AG08395 (cell line): ENCODE data around the gene CHST1.

Experiments
- DNase-seq: peaks from one replicate; pipeline ENCODE4 v3.0.0; 2012; ENCODE audit warnings: mixed read lengths, low spot score

Gene CHST1

DNA sequence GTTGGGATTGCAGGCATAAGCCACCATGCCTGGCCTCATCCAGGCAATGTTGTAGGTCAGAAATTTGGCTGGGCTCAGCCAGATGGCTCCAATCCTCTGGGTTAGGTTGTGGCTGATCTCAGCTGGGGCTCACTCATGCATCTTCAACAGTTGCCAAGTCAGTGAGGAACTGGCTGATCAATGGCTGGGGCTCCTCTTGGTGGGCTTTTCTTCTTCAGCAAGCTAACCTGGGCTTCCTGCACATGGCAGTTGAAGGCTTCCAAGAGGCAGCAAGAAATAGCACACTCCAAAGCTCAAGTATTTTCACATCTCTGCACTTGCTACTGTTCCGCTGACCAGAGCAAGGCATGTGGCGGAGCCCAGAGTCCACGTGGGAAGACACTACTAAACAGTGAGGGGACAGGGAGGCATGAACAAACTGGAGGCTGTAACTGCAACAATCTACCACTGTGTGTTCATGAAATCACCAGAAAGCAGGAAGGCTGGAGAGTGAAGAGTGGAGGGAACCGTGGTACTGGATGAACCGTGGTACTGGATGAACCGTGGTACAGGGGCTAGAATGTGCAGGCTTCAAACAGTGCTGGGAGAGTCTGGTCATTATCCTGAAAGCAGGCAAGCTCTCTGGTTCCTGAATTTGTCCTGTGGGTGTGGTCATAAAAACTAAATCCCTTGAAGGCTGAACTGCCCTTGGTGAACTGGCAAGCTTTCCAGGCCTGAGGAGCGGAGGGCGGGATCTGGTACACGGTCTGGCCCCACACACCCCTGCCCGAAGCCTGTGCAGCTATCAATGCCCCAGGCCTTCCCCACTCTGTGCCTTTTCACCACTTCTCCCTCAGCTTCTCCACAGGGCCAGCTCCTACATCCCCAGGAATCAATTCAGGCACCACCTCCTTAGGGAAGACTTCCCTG is 20.2 kb downstream of the CHST1 start:
- DNase-seq, result no peak

DNA sequence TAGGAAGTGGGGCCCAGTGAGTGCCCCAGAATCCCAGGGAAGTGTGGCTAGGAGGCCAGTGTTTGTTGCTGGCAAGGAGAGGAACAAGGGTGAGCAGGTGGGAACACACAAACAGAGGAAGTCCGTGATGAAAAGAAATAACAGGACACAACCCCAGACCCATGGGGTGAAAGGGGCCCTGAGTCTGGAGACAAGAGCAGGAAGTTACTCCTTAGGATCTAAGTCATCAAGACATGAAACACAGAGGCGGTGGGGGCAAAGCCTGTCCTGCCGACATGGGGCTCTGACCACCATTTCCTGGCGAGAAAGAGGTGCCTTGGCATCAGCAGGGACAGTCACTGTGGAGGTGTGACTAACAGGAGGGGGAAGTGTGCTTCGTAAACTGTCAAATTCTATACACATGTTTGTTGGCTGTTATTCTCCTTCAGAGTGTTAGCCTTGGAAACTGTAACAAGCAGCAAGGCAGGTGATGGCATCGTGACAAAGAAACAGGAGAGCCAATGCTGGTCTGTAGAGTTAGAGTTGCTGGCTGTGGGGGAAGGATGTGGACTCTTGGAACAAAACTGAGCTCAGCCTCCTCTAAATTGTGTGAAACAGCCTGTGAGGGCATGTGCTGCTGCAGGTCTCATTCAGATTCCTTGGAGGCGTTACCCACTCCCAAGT is 21.7 kb downstream of the CHST1 start:
- DNase-seq, result no peak

DNA sequence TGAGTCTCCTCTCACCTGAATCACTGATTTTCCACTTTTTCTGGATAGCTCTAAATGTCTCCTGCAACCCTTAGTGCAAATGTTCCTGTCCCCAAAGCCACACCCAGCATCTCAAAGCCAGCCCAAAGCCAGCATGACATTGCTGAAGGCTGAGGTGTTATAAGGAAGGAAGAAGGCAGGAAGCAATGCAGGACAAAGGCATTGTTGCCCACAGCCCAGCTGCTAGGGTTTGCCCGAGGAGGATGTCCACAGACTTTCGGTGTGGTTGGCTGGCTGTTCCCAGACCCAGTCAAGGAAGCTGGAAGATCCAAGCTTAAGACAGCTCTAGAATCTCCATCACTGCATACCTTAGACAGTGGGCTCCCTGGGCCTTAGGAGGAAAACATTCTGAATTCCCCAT is 23.5 kb downstream of the CHST1 start:
- no peak for DNase-seq

GRCh38 chr11:45638051-45638450 is 27.4 kb downstream of the CHST1 start:
- DNase-seq, result no peak

DNA sequence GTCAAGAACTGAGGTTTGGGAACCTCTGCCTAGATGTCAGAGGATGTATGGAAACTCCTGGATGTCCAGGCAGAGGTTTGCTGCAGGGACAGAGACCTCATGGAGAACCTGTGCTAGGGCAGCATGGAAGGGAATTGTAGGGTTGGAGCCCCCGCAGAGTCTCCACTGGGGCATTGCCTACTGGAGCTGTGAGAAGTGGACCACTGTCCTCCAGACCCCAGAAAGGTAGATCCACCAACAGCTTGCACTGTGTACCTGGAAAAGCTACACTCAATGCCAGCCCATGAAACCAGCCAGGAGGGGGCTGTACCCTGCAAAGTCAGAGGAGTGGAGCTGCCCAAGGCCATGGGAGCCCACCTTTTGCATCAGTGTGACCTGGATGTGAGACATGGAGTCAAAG is 29.5 kb downstream of the CHST1 start:
- DNase-seq, result no peak

- no peak for DNase-seq
These were observed 39.8 kb downstream of the CHST1 start for GRCh38 chr11:45625611-45626010.

DNA sequence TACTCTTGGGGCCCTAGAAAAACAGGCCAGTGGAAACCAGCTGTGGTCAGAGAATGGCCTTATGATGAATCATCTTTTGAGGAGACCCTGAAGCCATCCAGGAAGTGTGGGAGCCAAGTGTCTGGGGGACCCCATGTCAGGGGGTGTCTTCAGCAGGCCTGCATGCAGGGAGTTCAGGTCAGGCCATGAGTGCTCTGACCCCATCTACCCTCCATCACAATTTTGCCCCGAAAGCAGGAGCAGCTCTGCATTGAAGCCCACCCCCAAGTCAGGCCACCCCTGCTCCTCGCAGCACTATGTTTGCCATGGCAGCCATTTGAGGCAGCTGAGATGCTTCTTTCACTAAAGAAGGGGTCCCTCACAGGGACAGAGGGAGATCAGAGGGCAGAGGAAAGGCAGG is 41.3 kb downstream of the CHST1 start:
- no peak for DNase-seq

GRCh38 chr11:45622861-45623260 is 42.6 kb downstream of the CHST1 start:
- no peak for DNase-seq

DNA sequence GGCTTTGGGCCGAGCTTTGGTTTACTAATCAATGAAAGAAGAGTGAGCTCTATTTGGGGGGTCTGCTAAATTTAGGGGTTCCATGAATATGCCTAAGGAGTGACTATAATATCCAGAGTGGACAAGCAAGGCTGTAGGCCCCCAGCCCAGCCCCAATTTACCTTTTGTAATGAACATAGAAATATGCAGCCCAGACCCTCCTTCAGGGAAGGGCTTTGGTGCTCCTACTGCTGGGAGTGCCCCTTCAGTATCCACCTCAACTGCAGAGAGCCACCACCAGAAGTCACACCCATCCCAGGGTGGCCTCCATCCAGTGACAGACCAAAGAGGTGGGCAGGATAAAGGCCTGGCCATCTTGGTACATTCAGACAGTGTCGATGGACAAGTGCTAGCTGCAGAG is 43.1 kb downstream of the CHST1 start:
- DNase-seq, result no peak

GRCh38 chr11:45621588-45621987 is 43.8 kb downstream of the CHST1 start:
- no peak for DNase-seq

- DNase-seq, result no peak
These were observed 45.2 kb downstream of the CHST1 start for GRCh38 chr11:45620243-45620642.

GRCh38 chr11:45618897-45619296 is 46.5 kb downstream of the CHST1 start:
- DNase-seq, result no peak

- DNase-seq, result no peak
These were observed 47.4 kb downstream of the CHST1 start for GRCh38 chr11:45617871-45618601.

- DNase-seq, result no peak
These were observed 48.4 kb downstream of the CHST1 start for GRCh38 chr11:45616802-45617549.

DNA sequence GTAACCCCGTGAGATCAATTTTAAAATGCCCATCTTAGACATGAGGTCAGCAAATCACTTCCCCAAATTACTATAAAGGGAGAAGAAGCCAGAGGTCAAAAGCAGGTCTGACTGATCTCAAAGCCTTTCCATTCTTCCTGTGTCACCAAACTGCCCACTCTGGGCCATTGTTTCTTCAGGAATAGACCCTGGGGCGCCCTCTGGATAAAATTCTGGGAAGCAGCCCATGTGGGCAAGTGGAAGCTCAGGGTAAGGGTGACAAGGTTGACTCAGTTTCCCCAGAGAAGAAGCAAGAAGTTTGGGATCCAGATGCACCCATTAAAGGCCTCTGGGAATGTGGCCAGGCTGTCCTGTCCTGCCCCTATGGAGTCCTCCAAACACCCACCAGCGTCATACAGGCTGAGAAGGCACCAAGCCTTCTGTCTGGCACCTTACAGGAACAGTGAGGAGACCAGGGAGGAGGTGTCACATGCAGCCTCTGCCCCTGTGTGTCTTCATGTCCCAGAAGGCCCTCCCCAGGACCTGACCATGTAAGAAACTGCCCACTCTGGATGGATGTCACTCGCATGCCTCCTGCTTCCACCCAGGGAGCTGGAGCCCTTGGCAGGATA is 50.1 kb downstream of the CHST1 start:
- no peak for DNase-seq

DNA sequence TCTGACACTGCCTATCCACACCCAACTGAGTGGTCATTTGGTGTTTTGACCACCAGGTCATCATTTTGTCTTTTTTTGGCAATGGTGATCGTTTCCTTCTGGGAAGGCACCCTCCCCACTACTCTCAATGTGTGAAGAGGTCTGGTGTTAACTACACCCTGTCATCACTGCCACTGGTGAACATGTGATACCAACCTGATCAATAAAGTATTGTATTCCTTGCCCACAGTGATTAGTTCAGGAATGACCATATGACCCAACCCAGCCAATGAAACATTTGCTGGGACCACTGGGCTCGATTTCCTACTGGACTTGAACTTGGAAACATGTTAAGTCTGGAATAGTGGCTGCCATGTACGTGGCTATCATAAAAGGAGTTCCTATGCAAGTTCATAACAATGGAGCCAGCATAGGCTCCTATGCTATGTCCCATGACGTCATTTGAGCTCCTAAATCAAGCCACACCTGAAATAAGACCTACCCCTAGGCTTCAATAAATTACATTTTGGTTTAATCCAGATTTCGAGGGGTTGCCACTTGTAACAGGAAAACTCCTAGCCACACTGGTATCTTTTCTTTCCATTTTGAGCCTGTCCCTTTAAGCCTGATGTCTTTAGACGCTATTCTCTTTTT is 51.1 kb downstream of the CHST1 start:
- DNase-seq, result no peak

GRCh38 chr11:45610627-45611026 is 54.8 kb downstream of the CHST1 start:
- no peak for DNase-seq

- DNase-seq, result no peak
These were observed 55.5 kb downstream of the CHST1 start for GRCh38 chr11:45609902-45610301.

- DNase-seq, result no peak
These were observed 56.1 kb downstream of the CHST1 start for GRCh38 chr11:45609337-45609736.

- DNase-seq, result no peak
These were observed 57.4 kb downstream of the CHST1 start for GRCh38 chr11:45607995-45608394.
